ENCODE measurements around the gene SCART1. TPM values are rescaled to one million over a fixed set of nuclear protein-coding genes. Genes with fewer than 3 reads are reported as not detected.
"Not testable (repeated sequence)": the region's sequence is repeated elsewhere in the genome, so short reads cannot be mapped to it uniquely, and the experiment has no call there.

The SCART1 gene
- polyA plus RNA-seq, result not detected

DNA sequence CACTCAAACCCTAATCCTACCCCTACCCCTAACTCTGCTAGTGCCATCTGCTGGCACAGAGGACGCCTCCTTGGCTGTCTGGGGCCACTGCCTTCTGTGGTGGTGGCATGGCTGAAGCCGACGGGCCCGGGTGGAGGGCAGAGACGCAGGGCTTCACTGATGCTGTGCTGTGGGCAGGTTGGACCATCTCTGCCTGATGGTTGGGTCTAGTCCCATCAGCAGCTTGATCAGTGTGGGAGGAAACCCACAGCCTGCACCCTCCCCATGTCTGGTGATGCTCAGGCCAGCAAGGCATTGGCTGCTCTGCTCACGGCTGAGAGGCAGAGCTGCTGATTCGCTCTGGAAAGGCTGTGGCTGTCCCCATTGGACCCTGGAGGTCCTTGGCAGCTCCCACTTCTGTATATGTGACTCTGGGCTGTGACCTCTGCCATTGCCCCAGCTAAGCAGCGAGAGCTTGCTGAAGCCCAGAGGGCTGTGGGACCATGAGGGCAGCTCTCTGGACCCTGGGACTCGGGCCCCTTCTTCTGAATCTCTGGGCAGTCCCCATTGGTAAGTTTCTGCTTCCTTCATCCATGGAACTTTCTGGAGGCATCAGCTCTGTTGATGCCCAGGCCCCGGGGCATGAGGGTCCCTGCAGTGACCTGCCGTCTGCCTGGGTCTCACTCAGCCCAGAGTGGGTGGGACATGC is at the start of gene SCART1:
SCART1 (plus strand) TSS at position 430 of the 688 bp plus-strand sequence; CDS start at position 483, 53 bp downstream.
- no peak within 1 kb of the TSS for H3K27ac Mint-ChIP-seq
- peaks cover under 1 to 8% (median 2%) of the 10 kb centered on the region in 3 donors for H3K9me3 Mint-ChIP-seq
- peaks cover 1% of the 10 kb centered on the region for H3K36me3 Mint-ChIP-seq
- peak within 1 kb of the TSS in 1 of 4 donors; percentile 48 for H3K4me3 Mint-ChIP-seq
- H3K27me3 Mint-ChIP-seq, result no peaks in the 10 kb centered on the region
- no peaks in the 10 kb centered on the region for H3K4me1 Mint-ChIP-seq

DNA sequence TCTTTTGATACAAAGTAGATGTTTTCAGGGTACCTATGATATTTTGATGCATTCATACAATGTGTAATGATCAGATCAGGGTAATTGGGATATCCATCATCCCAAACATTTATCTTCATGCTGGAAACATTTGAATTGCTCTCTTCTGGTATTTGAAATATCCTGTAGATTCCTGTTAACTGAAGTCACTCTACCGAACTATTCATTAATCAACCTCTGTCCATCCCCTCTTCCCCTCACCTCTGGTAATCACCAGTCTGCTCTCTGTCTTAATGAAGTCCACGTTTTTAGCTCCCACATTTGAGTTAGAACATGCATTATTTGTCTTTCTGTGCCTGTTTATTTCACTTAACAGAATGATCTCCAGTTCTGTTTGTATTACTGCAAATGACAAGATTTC is 48.5 kb upstream of the SCART1 start:
- H3K9me3 Mint-ChIP-seq, result peaks cover 0 to under 1% (median 0%) of the 10 kb centered on the region in 3 donors
- peak overlapping the region in 1 of 4 donors; percentile 34 for H3K4me3 Mint-ChIP-seq
- H3K36me3 Mint-ChIP-seq, result peaks cover 16% of the 10 kb centered on the region
- H3K27ac Mint-ChIP-seq, result no peak overlapping the region
- peaks cover 35 to 48% (median 41%) of the 10 kb centered on the region in 3 donors for H3K4me1 Mint-ChIP-seq
- H3K27me3 Mint-ChIP-seq, result no peaks in the 10 kb centered on the region

DNA sequence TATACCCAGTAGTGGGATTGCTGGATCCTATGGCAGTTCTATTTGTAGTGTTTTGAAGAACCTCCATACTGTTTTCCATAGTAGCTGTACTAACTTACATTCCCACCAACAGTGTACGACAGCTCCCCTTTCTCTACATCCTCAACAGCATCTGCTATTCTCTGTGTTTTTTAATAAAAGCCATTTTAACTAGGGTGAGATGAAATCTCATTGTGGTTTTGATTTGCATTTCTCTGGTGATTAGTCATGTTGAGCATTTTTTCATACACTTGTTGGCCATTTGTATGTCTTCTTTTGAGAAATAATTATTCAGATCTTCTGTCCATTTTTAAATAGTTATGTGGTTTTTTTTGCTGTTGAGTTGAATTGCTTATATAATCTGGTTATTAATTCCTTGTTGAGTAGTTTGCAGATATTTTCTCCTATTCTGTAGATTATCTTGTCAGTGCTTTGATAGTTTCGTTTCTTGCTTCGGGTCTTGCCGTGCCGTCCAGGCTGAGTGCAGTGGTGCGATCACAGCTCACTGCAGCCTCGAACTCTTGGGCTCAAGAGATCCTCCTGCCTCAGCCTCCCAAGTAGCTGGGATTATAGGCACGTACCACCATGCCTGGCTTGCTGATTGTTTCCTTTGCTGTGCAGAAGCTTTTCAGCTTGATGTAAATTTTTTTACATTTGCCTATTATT is 47.8 kb upstream of the SCART1 start:
- Mint-ChIP-seq H3K9me3 (peaks cover 0 to 7% (median 2%) of the 10 kb centered on the region in 3 donors), H3K4me3 (peak overlapping the region in 3 of 4 donors; percentile 29 to 46 (median 34)), H3K27me3 (no peaks in the 10 kb centered on the region), H3K4me1 (peaks cover 28 to 43% (median 35%) of the 10 kb centered on the region in 3 donors), H3K27ac (peak overlapping the region in 2 of 3 donors; percentile 6 to 10), H3K36me3 (peaks cover 21% of the 10 kb centered on the region)

DNA sequence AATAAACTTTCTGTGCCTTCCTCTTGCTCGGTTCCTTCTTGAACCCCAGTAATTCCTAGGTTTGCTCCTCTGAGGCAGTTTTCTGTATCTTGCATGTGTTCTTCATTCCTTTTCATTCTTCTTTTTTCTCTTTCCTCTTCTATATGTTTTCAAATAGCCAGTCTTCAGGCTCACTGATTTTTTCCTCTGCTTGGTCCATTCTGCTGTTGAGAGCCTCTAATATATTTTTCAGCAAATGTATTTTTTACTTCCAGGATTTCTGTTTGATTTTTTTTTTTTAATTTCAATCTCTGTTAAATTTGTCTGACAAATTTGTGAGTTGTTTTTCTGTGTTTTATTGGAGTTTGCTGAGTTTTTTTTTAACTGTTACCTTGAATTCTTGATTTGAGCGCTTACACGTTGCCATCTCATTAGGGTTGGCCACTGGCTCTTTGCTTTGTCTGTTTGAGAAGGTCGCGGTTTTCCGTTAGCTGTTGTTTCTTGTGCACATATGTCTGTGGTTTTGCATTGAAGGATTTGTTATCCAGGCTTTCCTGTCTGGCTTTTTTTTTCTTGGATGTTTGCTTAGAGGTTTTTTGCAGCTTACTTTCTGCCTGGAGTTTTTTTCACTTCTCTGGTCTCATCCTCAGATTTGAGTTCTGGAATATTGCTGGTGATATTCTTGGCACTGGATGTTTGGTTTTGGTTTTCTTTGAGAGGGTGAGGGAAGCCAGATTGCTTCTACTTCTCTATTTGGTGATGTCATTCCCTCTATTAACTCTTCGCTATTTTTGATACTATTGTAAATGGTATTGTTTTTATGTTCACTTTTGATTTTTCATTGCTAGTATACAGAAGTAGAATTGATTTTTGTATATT is 42.0 kb upstream of the SCART1 start:
- H3K36me3 Mint-ChIP-seq, result peaks cover 44% of the 10 kb centered on the region
- peaks cover 7 to 20% (median 11%) of the 10 kb centered on the region in 3 donors for H3K9me3 Mint-ChIP-seq
- no peaks in the 10 kb centered on the region for H3K27me3 Mint-ChIP-seq
- peak overlapping the region in 1 of 4 donors; percentile 77 for H3K4me3 Mint-ChIP-seq
- H3K27ac Mint-ChIP-seq, result no peak overlapping the region
- H3K4me1 Mint-ChIP-seq, result peaks cover 15 to 23% (median 16%) of the 10 kb centered on the region in 3 donors

DNA sequence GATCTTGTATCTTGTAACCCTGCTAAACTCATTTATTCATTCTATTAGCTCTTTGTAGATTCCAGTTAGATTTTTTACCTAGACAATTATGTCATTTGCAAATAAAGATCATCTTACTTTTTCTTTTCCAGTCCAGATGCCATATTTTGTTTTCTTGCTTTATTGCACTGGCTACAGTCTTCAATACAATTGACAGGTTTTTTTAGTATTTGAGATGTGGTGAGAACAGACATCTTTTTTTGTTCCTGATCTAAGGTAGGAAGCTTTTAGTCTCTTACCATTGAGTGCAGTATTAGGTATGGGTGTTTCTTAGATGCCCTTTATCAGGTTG is 41.4 kb upstream of the SCART1 start:
- Mint-ChIP-seq H3K4me1 (peaks cover 9 to 17% (median 11%) of the 10 kb centered on the region in 3 donors), H3K36me3 (peaks cover 44% of the 10 kb centered on the region), H3K4me3 (no peak overlapping the region), H3K27ac (no peak overlapping the region), H3K27me3 (no peaks in the 10 kb centered on the region), H3K9me3 (peaks cover 7 to 20% (median 11%) of the 10 kb centered on the region in 3 donors)

DNA sequence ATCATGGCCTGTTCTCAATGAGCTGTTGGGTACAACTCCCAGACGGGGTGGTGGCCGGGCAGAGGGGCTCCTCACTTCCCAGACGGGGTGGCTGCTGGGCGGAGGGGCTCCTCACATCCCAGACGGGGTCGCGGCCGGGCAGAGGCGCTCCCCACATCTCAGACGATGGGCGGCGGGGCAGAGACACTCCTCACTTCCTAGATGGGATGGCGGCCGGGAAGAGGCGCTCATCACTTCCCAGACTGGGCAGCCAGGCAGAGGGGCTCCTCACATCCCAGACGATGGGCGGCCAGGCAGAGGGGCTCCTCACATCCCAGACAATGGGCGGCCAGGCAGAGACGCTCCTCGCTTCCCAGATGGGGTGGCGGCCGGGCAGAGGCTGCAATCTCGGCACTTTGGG is 39.3 kb upstream of the SCART1 start:
- H3K4me3 Mint-ChIP-seq, H3K4me1 Mint-ChIP-seq, H3K27ac Mint-ChIP-seq, H3K27me3 Mint-ChIP-seq: not testable (repeated sequence)
- peaks cover 37% of the 10 kb centered on the region for H3K36me3 Mint-ChIP-seq
- H3K9me3 Mint-ChIP-seq, result peaks cover 7 to 20% (median 11%) of the 10 kb centered on the region in 3 donors

DNA sequence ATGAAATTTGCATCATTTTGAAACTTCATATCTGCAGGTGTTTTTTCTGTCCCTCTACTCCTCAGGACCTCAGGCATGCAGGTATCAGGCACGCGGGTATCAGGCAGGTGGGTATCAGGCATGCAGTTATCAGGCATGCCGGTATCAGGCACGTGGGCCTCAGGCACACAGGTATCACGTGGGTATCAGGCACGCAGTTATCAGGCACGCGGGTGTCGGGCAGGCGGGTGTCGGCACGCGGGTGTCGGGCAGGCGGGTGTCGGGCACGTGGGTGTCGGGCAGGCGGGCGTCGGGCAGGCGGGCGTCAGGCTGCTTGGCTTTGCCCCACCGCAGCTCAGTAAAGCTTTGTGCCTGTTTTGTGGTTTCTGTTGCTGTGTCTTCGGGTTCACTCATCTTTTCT is 38.0 kb upstream of the SCART1 start:
- Mint-ChIP-seq H3K4me1 (peaks cover 1 to 5% (median 5%) of the 10 kb centered on the region in 3 donors), H3K27ac (no peak overlapping the region), H3K4me3 (no peak overlapping the region), H3K27me3 (no peaks in the 10 kb centered on the region), H3K9me3 (peaks cover 6 to 16% (median 11%) of the 10 kb centered on the region in 3 donors), H3K36me3 (peaks cover 31% of the 10 kb centered on the region)

DNA sequence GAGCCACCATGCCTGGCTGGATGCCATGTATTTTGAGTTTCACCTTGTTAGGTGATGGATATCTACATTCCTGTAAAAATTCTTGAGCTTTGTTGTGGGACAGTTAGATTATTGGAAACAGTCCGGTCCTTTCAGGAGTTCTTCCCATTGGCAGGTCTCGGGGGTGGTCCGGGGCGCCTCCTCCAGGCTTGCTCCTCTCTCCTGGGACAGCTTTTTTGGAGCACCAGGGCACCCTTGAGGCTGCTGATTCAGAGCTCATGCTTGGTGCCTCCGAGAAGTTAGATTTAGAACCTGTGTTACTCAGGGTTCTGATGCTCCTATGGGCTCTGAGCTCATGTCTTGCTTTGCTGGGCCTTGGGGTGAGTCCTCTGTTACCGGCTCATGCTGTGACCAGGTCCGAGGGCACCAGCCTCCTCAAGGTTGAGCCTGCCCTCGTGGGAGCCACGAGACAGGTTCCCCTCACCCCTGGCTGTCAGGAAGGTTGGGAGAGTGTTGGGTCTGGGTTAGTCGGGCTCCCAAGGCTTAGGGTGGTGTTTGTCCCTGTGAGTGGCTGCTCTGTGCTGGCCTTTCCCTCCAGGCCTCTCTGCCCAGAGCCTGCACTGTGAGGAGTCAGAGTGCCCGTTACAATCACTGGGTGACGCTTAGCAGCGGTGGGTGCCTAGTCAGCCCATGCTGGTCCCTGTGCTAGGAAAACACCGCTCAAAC is 35.3 kb upstream of the SCART1 start:
- peaks cover 0 to 2% (median 1%) of the 10 kb centered on the region in 3 donors for H3K4me1 Mint-ChIP-seq
- H3K36me3 Mint-ChIP-seq, result peaks cover 10% of the 10 kb centered on the region
- peaks cover 0 to 3% (median 1%) of the 10 kb centered on the region in 3 donors for H3K9me3 Mint-ChIP-seq
- H3K27me3 Mint-ChIP-seq, result peaks cover 8% of the 10 kb centered on the region
- H3K27ac Mint-ChIP-seq, result no peak overlapping the region
- no peak overlapping the region for H3K4me3 Mint-ChIP-seq

DNA sequence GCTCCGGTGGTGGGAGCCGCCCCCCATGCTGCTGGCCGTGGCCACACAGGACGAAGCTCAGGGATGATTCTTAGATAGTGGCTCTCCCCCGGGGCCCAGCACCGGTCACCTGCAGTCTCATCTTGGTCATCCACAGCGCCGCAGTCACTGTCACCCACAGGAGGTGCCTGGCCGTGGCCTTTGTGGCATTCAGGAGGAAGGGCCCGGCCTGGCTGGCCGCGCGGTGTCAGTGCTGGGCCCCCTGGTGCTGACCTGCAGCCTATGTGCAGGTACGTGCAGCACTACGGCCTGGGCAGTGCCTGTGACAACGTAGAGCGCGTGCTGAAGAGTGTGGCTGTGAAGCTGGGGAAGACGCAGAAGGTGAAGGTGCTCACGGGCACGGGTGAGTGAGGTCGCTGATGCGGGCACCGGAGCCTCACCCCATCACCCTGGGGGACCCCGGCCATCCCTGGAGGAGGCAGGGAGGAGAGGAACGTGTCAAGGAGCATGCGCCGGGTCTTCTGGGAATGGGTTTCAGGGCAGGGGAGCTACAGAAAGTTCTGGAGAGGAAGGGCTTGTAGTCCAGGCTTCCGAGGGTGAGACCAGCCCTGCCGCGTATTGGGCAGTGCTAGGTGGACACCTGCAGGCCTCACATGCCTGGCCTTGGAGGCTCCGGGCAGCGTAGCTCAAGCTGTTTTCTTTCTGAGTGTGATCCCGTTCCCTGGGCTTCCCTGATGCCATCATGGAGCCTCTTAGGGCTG is 34.4 kb upstream of the SCART1 start:
- Mint-ChIP-seq H3K4me1 (peaks cover 0 to 2% (median 1%) of the 10 kb centered on the region in 3 donors), H3K27ac (no peak overlapping the region), H3K36me3 (peaks cover 9% of the 10 kb centered on the region)

DNA sequence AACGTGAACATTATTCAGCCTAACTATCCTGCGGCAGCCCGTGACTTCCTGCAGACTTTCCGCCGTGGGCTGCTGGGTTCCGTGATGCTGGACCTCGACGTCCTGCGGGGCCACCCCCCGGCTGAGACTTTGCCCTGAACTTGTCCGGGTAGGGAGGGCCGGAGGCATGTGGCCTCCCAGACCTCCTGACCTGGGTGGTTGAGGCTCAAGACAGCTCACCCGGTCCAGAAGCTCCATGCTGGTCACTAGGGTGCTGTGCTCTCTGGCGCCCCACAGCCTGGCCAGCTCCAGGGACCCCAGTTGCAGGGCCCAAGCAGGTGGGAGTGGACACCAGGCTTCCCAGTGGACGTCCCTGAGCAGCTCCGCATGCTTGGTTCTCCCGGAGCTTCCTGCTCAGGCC is 33.7 kb upstream of the SCART1 start:
- Mint-ChIP-seq H3K4me1 (peaks cover 0 to 2% (median 1%) of the 10 kb centered on the region in 3 donors), H3K9me3 (peaks cover 0 to 2% (median 0%) of the 10 kb centered on the region in 3 donors), H3K27me3 (peaks cover 11% of the 10 kb centered on the region), H3K27ac (no peak overlapping the region), H3K4me3 (no peak overlapping the region), H3K36me3 (peaks cover 9% of the 10 kb centered on the region)

More for the DNA sequence above, 34.4 kb upstream of the SCART1 start:
- Mint-ChIP-seq H3K27me3 (peaks cover 11% of the 10 kb centered on the region), H3K9me3 (peaks cover 0 to 2% (median 0%) of the 10 kb centered on the region in 3 donors), H3K4me3 (no peak overlapping the region)

DNA sequence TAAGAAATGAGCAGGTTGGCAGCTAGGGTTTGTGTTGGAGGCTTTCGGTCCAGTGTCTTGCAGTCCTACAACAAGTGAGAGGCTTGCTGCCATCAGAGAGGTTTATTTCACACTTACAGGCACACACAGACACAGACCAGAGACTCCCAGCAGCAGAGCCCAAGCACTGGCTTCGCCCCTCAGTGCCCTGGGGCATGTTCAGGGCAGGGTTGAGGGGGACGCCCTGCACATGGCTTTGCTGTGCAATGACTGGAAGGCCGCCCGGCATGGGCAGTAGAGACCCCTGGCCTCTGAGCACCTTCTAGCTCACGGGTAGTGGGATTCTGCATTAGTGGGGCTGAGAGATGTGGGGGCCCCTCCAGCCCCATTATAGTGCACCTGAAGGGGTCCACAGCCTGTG is 33.2 kb upstream of the SCART1 start:
- Mint-ChIP-seq H3K36me3 (peaks cover 4% of the 10 kb centered on the region), H3K27me3 (peaks cover 11% of the 10 kb centered on the region), H3K9me3 (peaks cover 0 to 2% (median 0%) of the 10 kb centered on the region in 3 donors), H3K27ac (no peak overlapping the region), H3K4me3 (peak overlapping the region in 1 of 4 donors; percentile 27), H3K4me1 (peaks cover 0 to 2% (median 1%) of the 10 kb centered on the region in 3 donors)

DNA sequence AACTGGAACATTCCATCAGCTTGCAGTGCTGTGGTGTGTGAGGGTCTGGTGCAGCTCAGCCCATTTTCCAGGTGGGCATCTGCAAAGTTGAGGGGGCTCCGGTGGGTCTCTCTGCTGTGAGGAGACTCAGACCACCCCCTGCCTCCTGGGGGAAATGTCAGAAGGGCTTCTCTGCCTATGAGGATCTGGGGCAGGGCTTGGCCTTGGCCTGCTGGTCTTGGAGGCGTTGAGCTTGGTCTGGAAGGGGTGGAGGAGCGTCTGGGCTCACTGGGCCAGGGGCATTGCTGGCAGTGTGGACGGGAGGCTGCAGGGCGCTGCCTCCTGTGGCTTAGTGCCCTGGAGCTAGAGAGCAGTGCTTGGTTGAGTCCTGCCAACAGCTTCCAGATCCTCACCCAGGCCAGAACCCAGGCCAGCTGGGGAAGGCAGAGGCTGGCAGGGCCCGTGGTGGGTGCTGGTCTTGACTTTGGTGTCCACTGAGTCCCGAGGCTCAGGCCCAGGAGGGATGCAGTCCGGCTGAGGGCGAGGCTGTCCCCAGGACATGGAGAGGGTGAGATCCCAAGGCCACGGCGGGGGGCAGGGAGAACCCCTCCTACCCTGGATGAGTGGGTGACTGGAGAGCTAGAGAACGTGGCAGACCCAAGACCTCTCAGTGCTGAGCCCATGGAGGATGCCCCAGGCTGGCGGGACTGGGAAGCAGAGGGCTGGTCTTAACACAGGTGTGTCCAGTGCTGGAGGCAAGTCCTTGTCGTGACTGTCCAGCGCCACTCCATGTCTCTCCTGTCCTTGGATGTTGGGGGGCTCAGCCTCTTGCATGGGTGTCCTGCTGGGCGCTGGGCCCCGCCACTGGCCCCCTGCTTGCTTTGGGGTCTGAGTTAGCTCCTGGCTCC is 32.2 kb upstream of the SCART1 start:
- Mint-ChIP-seq H3K36me3 (peaks cover 2% of the 10 kb centered on the region), H3K9me3 (no peaks in the 10 kb centered on the region), H3K4me1 (no peaks in the 10 kb centered on the region), H3K27ac (no peak overlapping the region), H3K4me3 (no peak overlapping the region), H3K27me3 (peaks cover 11% of the 10 kb centered on the region)

DNA sequence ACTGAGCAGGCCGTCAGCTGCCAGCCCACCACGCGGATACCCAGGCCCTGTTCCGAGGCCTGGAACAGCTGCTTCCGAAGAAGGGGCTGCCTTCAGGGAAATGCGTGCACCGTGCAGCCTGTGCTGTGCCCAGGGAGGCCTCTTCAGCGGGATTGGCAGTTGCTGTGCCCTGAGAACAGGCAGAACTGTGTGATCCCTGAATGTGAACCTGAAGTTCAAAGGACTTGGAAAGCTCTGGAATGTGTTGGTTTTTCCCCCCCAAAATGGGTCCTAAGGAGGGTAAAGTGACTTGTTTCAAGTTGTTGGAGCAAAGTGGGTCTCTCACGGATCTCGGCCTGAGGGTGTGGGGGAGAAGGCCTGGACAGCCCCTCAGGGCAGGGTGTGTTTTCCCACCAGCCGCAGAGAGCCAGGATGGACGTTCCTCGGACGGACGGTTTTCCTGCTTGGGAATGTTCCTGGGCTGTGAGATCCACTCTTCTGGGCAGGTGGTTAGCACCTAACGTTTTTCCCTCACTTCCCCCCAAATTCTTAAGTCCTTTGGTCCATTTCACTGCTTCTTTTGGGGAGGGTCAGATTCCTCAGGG is 31.4 kb upstream of the SCART1 start:
- Mint-ChIP-seq H3K27me3 (peaks cover 11% of the 10 kb centered on the region), H3K4me3 (no peak overlapping the region), H3K9me3 (no peaks in the 10 kb centered on the region), H3K4me1 (no peaks in the 10 kb centered on the region), H3K27ac (no peak overlapping the region), H3K36me3 (peaks cover 2% of the 10 kb centered on the region)
